GM12865 (cell line): ENCODE data around the gene TAGLN3.
"Not testable (repeated sequence)": the region's sequence is repeated elsewhere in the genome, so short reads cannot be mapped to it uniquely, and the experiment has no call there.

Experiments used
- DNase-seq: peaks from one replicate; pipeline ENCODE4 v3.0.0; 2010; ENCODE audit warnings: low read depth
- H3K4me3 ChIP-seq: 2 replicates; pipeline ENCODE4 v1.5.1; 2011; ENCODE audit warnings: mild to moderate bottlenecking, low read depth, low read length, control low read depth
- TF ChIP-seq, protein P1 (sequence below): IDR thresholded peaks from 2 replicates; pipeline ENCODE4 v1.5.1; 2011; ENCODE audit warnings: low read length, control low read depth, low read depth, inconsistent platforms; ENCODE audit not compliant: insufficient read depth; ENCODE audit errors: missing control alignments

Gene TAGLN3

GRCh38 chr3:112027826-112028225 is 29.1 kb downstream of the TAGLN3 start:
- no peak overlapping the region for H3K4me3 ChIP-seq
- TF ChIP-seq, protein P1, sequence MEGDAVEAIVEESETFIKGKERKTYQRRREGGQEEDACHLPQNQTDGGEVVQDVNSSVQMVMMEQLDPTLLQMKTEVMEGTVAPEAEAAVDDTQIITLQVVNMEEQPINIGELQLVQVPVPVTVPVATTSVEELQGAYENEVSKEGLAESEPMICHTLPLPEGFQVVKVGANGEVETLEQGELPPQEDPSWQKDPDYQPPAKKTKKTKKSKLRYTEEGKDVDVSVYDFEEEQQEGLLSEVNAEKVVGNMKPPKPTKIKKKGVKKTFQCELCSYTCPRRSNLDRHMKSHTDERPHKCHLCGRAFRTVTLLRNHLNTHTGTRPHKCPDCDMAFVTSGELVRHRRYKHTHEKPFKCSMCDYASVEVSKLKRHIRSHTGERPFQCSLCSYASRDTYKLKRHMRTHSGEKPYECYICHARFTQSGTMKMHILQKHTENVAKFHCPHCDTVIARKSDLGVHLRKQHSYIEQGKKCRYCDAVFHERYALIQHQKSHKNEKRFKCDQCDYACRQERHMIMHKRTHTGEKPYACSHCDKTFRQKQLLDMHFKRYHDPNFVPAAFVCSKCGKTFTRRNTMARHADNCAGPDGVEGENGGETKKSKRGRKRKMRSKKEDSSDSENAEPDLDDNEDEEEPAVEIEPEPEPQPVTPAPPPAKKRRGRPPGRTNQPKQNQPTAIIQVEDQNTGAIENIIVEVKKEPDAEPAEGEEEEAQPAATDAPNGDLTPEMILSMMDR, result no peak
- DNase-seq, result no peak

DNA sequence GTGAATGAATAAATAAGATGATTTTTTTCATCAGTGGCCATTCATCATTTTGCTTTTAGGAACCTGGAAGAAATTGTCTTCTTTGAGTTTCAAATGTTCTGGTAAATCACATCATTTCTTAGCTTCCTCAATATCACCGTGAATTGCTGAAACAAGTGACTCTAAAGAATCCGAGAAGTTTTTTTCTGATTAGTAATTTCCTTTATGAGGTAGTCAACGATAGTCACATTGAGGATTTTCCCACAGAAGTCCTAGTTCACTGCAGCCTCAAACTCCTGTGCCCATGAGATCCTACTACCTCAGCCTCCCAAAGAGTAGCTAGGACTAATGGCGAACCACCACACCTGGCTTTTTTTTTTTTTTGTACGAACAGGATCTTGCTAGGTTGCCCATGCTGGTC is 32.2 kb downstream of the TAGLN3 start:
- H3K4me3 ChIP-seq, result no peak overlapping the region
- TF ChIP-seq, protein P1, result no peak
- DNase-seq, result no peak

- no peak overlapping the region for H3K4me3 ChIP-seq
- TF ChIP-seq, protein P1, result no peak
- DNase-seq, result no peak
Observed at GRCh38 chr3:112032098-112032731, 33.5 kb downstream of the TAGLN3 start.

DNA sequence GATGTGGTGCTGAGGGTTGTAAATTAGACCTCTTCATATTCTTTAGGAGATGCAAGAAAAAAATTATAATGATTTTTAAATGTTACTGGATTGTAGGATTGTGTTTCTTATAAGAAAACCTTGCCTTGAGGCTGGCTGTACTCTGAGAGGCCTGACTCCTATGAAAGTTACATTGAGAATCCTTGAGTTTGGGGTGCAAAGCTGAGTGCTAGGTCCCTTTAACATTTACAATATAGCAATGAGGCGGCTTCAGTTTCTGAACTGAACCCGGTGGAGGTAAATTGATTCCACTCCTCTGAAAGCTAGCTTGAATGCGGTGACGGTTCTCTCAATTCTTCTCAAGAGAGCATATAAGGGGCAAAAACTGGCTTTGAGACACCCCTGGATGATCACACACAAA is 35.7 kb downstream of the TAGLN3 start, which contains the start of gene TMPRSS7:
Gene TMPRSS7, plus strand, starts transcription at position 301 of the 400 bp plus-strand sequence. CDS start 110 bp downstream, outside the sequence.
- DNase-seq, result no peak
- TF ChIP-seq, protein P1, result no peak
- no peak within 1 kb of the TSS for H3K4me3 ChIP-seq

DNA sequence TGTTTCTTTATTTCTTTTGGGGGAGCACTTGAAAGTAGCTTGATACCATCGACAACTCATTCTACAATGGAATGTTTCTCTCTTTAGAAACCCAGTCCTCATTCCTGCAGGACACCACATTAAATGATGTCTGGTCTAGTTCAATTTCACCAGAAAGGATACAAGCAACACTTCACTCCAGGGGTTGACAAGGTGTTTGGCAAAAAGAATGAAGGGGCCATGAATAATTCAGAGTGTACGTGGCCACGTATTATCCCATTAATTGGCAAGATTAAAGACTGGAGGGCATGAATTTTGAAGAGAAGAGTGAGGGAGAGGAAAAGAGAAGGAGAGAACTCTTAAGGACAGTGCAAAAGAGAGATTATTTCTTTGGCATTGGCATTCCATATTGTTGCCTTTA is 36.5 kb downstream of the TAGLN3 start:
- H3K4me3 ChIP-seq, result no peak overlapping the region
- DNase-seq, result no peak
- TF ChIP-seq, protein P1, result no peak

- not testable (repeated sequence) for H3K4me3 ChIP-seq, DNase-seq
Observed at GRCh38 chr3:112037194-112037593, 38.5 kb downstream of the TAGLN3 start.

DNA sequence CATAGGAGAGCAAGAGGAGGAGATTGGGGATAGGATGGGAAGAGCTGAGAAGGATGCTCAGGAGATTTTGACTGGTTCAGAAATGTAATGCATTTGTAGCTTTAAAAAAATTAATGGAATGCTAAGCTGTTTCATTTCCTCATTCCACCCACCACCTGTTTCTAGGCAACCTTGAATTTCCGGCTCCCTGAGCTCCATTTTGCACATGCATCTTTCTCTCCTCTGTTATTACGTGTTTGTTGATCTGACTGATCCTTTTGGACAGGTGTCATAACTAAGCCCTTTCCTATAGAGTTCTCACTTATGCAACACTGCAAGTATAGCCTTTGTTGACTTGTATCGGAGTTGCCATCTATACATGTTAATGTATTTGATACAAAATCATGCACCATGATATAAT is 40.1 kb downstream of the TAGLN3 start:
- DNase-seq, result peak; percentile 17
- TF ChIP-seq, protein P1, result no peak

More for the DNA sequence above, 40.1 kb downstream of the TAGLN3 start:
- no peak overlapping the region for H3K4me3 ChIP-seq
